Measurements from ENCODE around the gene FGD6.

- TF ChIP-seq EZH2phosphoT487 (conservative IDR thresholded peaks at IDR 0.05; ENCODE audit: low read length) (no peak), CTCF (IDR thresholded peaks at IDR 0.05; ENCODE audit: insufficient read depth, low read length, poor library complexity, severe bottlenecking) (no peak)
These were observed 13.0 kb upstream of the FGD6 start for GRCh38 chr12:95230313-95230712.

Data from SU-DHL-6 (cell line).